HEK293 (cell line): ENCODE results near the gene ZNF143.
A peak's percentile ranks its signal among the peaks of the same experiment; 100 is the strongest.

ENCODE experiments used
- CTCF ChIA-PET: fragments of 350-600 bp; formaldehyde crosslinking; extraction: SDS; loops from one replicate; lab custom pipeline; 2021; ENCODE audit warnings: antibody characterized with exemption; lab: Yijun Ruan, JAX
- POLR2A ChIA-PET: fragments of 300-600 bp; formaldehyde crosslinking; extraction: SDS; loops from one replicate; lab custom pipeline; 2020; ENCODE audit warnings: antibody characterized with exemption, inconsistent platforms; lab: Yijun Ruan, JAX
- H3K27ac ChIP-seq: fragments of 200-500 bp; sonication (Bioruptor generic); 2 replicates; pipeline ENCODE4 v1.5.1; 2014; ENCODE audit warnings: low read depth, low read length, control low read depth, inconsistent platforms; ENCODE audit errors: extremely low read depth
- H3K36me3 ChIP-seq, 2 experiments: fragments of 200-500 bp in 1 of 2; sonication (Bioruptor generic) in 1 of 2; 1 replicate in 1 of 2; 2 replicates in 1 of 2; pipeline ENCODE4 v1.5.1; 2014 to 2017; ENCODE audit warnings: inconsistent platforms in 2 of 2, low read length in 2 of 2; ENCODE audit not compliant: control insufficient read depth in 2 of 2, insufficient read depth in 1 of 2
- H3K4me1 ChIP-seq: fragments of 200-500 bp; sonication (Bioruptor generic); 2 replicates; pipeline ENCODE4 v1.5.1; 2014; ENCODE audit warnings: mild to moderate bottlenecking, low read length, inconsistent platforms; ENCODE audit not compliant: control insufficient read depth, insufficient read depth
- H3K4me3 ChIP-seq: 2 replicates; pipeline ENCODE4 v1.5.1; 2011; ENCODE audit warnings: low read depth, mild to moderate bottlenecking, control low read depth, low read length, moderate library complexity
- H3K9me3 ChIP-seq: fragments of 200-500 bp; sonication (Bioruptor generic); 2 replicates; pipeline ENCODE4 v1.5.1; 2014; ENCODE audit warnings: low read depth, low read length, inconsistent platforms; ENCODE audit not compliant: control insufficient read depth, insufficient read depth
- GLI4 ChIP-seq: fragments of 450-650 bp; formaldehyde crosslinking; IDR thresholded peaks from 2 replicates; pipeline ENCODE4 v1.5.1; 2016; ENCODE audit warnings: missing biosample characterization, missing genetic modification characterization
- GLIS1 ChIP-seq: fragments of 450-650 bp; formaldehyde crosslinking; IDR thresholded peaks from 2 replicates; pipeline ENCODE4 v1.5.1; 2016; ENCODE audit warnings: missing biosample characterization, missing genetic modification characterization
- GLIS2 ChIP-seq: fragments of 450-650 bp; formaldehyde crosslinking; IDR thresholded peaks from 2 replicates; pipeline ENCODE4 v1.5.1; 2016; ENCODE audit warnings: missing biosample characterization, missing genetic modification characterization
- KLF1 ChIP-seq: fragments of 450-650 bp; formaldehyde crosslinking; IDR thresholded peaks from 2 replicates; pipeline ENCODE4 v1.5.1; 2016; ENCODE audit warnings: missing biosample characterization, missing genetic modification characterization
- KLF16 ChIP-seq: fragments of 450-650 bp; formaldehyde crosslinking; IDR thresholded peaks from 2 replicates; pipeline ENCODE4 v1.5.1; 2017; ENCODE audit warnings: missing biosample characterization, missing genetic modification characterization
- WT1 ChIP-seq: fragments of 450-650 bp; formaldehyde crosslinking; IDR thresholded peaks from 2 replicates; pipeline ENCODE4 v1.5.1; 2016; ENCODE audit warnings: missing biosample characterization, missing genetic modification characterization
- ZBTB17 ChIP-seq: fragments of 450-650 bp; formaldehyde crosslinking; IDR thresholded peaks from 2 replicates; pipeline ENCODE4 v1.5.1; 2016; ENCODE audit warnings: missing biosample characterization, missing genetic modification characterization
- ZBTB48 ChIP-seq: fragments of 450-650 bp; formaldehyde crosslinking; IDR thresholded peaks from 2 replicates; pipeline ENCODE4 v1.5.1; 2016; ENCODE audit warnings: missing biosample characterization, missing genetic modification characterization
- ZNF10 ChIP-seq: fragments of 450-650 bp; formaldehyde crosslinking; IDR thresholded peaks from 2 replicates; pipeline ENCODE4 v1.5.1; 2017; ENCODE audit warnings: missing biosample characterization, missing genetic modification characterization
- ZNF133 ChIP-seq: fragments of 450-650 bp; formaldehyde crosslinking; IDR thresholded peaks from 2 replicates; pipeline ENCODE4 v1.5.1; 2016; ENCODE audit warnings: missing biosample characterization, missing genetic modification characterization
- ZNF155 ChIP-seq: fragments of 450-650 bp; formaldehyde crosslinking; IDR thresholded peaks from 2 replicates; pipeline ENCODE4 v1.5.1; 2016; ENCODE audit warnings: missing biosample characterization, missing genetic modification characterization
- ZNF16 ChIP-seq: fragments of 450-650 bp; formaldehyde crosslinking; IDR thresholded peaks from 2 replicates; pipeline ENCODE4 v1.5.1; 2016; ENCODE audit warnings: low read depth, missing biosample characterization, missing genetic modification characterization
- ZNF202 ChIP-seq: fragments of 450-650 bp; formaldehyde crosslinking; IDR thresholded peaks from 2 replicates; pipeline ENCODE4 v1.5.1; 2016; ENCODE audit warnings: missing biosample characterization, missing genetic modification characterization, borderline replicate concordance
- ZNF404 ChIP-seq: fragments of 450-650 bp; formaldehyde crosslinking; IDR thresholded peaks from 2 replicates; pipeline ENCODE4 v1.5.1; 2017; ENCODE audit warnings: missing biosample characterization, missing genetic modification characterization
- ZNF423 ChIP-seq: fragments of 450-650 bp; formaldehyde crosslinking; IDR thresholded peaks from 2 replicates; pipeline ENCODE4 v1.5.1; 2016; ENCODE audit warnings: missing biosample characterization, missing genetic modification characterization
- ZNF501 ChIP-seq: fragments of 450-650 bp; formaldehyde crosslinking; IDR thresholded peaks from 2 replicates; pipeline ENCODE4 v1.5.1; 2016; ENCODE audit warnings: missing biosample characterization, missing genetic modification characterization
- ZNF561 ChIP-seq: fragments of 450-650 bp; IDR thresholded peaks from 2 replicates; pipeline ENCODE4 v1.5.1; 2018; ENCODE audit warnings: missing biosample characterization, missing genetic modification characterization, borderline replicate concordance
- ZNF664 ChIP-seq: fragments of 450-650 bp; formaldehyde crosslinking; IDR thresholded peaks from 2 replicates; pipeline ENCODE4 v1.5.1; 2016; ENCODE audit warnings: missing biosample characterization, missing genetic modification characterization
- ZNF707 ChIP-seq: fragments of 450-650 bp; formaldehyde crosslinking; IDR thresholded peaks from 2 replicates; pipeline ENCODE4 v1.5.1; 2016; ENCODE audit warnings: missing biosample characterization, missing genetic modification characterization
- ZNF768 ChIP-seq: fragments of 450-650 bp; formaldehyde crosslinking; IDR thresholded peaks from 2 replicates; pipeline ENCODE4 v1.5.1; 2018; ENCODE audit warnings: missing biosample characterization, mild to moderate bottlenecking, missing genetic modification characterization
- ZNF785 ChIP-seq: fragments of 450-650 bp; formaldehyde crosslinking; IDR thresholded peaks from 2 replicates; pipeline ENCODE4 v1.5.1; 2016; ENCODE audit warnings: missing biosample characterization, missing genetic modification characterization
- ZSCAN30 ChIP-seq: fragments of 450-650 bp; IDR thresholded peaks from 2 replicates; pipeline ENCODE4 v1.5.1; 2018; ENCODE audit warnings: missing biosample characterization, mild to moderate bottlenecking, missing genetic modification characterization, moderate library complexity
- TF ChIP-seq, protein P1 (sequence below): fragments of 450-650 bp; formaldehyde crosslinking; IDR thresholded peaks from 2 replicates; pipeline ENCODE4 v1.5.1; 2016; ENCODE audit warnings: missing biosample characterization, missing genetic modification characterization
- TF ChIP-seq, protein P2 (sequence below): fragments of 450-650 bp; formaldehyde crosslinking; IDR thresholded peaks from 2 replicates; pipeline ENCODE4 v1.5.1; 2016; ENCODE audit warnings: missing biosample characterization, missing genetic modification characterization, borderline replicate concordance
- TF ChIP-seq, protein P3 (sequence below): fragments of 450-650 bp; formaldehyde crosslinking; optimal IDR thresholded peaks from 2 replicates; pipeline ENCODE3; 2016; ENCODE audit warnings: missing biosample characterization, mild to moderate bottlenecking, missing genetic modification characterization
- TF ChIP-seq, protein P4 (sequence below): fragments of 450-650 bp; formaldehyde crosslinking; IDR thresholded peaks from 2 replicates; pipeline ENCODE4 v1.5.1; 2016; ENCODE audit warnings: missing biosample characterization, missing genetic modification characterization
- TF ChIP-seq, protein P5 (sequence below): fragments of 450-650 bp; formaldehyde crosslinking; IDR thresholded peaks from 2 replicates; pipeline ENCODE4 v1.5.1; 2017; ENCODE audit warnings: missing biosample characterization, mild to moderate bottlenecking, missing genetic modification characterization, moderate library complexity

Gene ZNF143

DNA sequence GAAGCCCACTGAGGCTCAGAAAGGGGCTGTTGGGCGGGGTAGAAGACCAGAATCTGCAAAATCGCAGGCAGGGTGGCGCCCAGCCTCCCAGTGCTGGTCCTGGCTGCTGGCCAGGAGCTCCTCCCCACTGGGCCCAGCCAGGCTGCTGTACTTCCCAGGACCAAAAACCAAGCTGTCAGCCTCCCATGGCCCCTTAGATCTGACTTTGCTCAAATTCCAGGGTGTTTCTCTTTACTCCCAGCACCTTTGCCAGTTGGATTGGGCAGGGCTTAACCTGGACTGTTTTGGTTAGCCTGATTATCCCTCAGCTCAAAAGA is 68.5 kb downstream of the ZNF143 start:
- CTCF ChIA-PET, result interaction anchor here (2.1 kb wide), 1 partner anchor 22 kb away, joined by 9 read pairs; no protein-coding TSS in a partner anchor
- Histone ChIP-seq H3K4me1 (peaks cover 10% of the 10 kb centered on the region), H3K36me3 (peaks cover 0 to 3% of the 10 kb centered on the region in 2 experiments; a peak in 1 of 3 replicates), H3K9me3 (no peaks in the 10 kb centered on the region), H3K4me3 (no peak overlapping the region), H3K27ac (no peak overlapping the region; the same call in 1 of the 2 replicates)
- POLR2A ChIA-PET, result interaction anchor here (0.8 to 1.4 kb wide), 3 partner anchors 44 to 69 kb away, joined by 3 to 6 read pairs (median 3); partner anchors contain the start of genes WEE1 and ZNF143
- TF ChIP-seq ZNF404 (tag by site-specific recombination) (no peak), ZNF707 (tag by site-specific recombination) (no peak), ZNF423 (no peak), ZNF133 (tag by site-specific recombination) (no peak), GLI4 (no peak), ZNF10 (tag by site-specific recombination) (no peak), ZNF16 (tag by site-specific recombination) (no peak), ZNF768 (tag by site-specific recombination) (no peak), GLIS1 (tag by site-specific recombination) (peak; percentile 28; the same call in 1 of the 2 replicates), ZNF785 (tag by site-specific recombination) (no peak), ZNF664 (tag by site-specific recombination) (no peak), ZNF561 (tag by site-specific recombination) (0 out of 2 replicates have a peak, but pooled peaks have one; percentile 69), ZNF155 (no peak), KLF16 (tag by site-specific recombination) (no peak), ZBTB17 (tag by site-specific recombination) (no peak), ZBTB48 (tag by site-specific recombination) (peak; percentile 54; the same call in 1 of the 2 replicates), WT1 (tag by site-specific recombination) (0 out of 2 replicates have a peak, but pooled peaks have one; percentile 15), GLIS2 (tag by site-specific recombination) (peak; percentile 46), ZSCAN30 (no peak), ZNF501 (tag by site-specific recombination) (no peak), KLF1 (0 out of 2 replicates have a peak, but pooled peaks have one; percentile 17), ZNF202 (tag by site-specific recombination) (no peak)
- TF ChIP-seq, protein P1, sequence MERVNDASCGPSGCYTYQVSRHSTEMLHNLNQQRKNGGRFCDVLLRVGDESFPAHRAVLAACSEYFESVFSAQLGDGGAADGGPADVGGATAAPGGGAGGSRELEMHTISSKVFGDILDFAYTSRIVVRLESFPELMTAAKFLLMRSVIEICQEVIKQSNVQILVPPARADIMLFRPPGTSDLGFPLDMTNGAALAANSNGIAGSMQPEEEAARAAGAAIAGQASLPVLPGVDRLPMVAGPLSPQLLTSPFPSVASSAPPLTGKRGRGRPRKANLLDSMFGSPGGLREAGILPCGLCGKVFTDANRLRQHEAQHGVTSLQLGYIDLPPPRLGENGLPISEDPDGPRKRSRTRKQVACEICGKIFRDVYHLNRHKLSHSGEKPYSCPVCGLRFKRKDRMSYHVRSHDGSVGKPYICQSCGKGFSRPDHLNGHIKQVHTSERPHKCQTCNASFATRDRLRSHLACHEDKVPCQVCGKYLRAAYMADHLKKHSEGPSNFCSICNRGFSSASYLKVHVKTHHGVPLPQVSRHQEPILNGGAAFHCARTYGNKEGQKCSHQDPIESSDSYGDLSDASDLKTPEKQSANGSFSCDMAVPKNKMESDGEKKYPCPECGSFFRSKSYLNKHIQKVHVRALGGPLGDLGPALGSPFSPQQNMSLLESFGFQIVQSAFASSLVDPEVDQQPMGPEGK, result 0 out of 2 replicates have a peak, but pooled peaks have one; percentile 13
- TF ChIP-seq, protein P2, sequence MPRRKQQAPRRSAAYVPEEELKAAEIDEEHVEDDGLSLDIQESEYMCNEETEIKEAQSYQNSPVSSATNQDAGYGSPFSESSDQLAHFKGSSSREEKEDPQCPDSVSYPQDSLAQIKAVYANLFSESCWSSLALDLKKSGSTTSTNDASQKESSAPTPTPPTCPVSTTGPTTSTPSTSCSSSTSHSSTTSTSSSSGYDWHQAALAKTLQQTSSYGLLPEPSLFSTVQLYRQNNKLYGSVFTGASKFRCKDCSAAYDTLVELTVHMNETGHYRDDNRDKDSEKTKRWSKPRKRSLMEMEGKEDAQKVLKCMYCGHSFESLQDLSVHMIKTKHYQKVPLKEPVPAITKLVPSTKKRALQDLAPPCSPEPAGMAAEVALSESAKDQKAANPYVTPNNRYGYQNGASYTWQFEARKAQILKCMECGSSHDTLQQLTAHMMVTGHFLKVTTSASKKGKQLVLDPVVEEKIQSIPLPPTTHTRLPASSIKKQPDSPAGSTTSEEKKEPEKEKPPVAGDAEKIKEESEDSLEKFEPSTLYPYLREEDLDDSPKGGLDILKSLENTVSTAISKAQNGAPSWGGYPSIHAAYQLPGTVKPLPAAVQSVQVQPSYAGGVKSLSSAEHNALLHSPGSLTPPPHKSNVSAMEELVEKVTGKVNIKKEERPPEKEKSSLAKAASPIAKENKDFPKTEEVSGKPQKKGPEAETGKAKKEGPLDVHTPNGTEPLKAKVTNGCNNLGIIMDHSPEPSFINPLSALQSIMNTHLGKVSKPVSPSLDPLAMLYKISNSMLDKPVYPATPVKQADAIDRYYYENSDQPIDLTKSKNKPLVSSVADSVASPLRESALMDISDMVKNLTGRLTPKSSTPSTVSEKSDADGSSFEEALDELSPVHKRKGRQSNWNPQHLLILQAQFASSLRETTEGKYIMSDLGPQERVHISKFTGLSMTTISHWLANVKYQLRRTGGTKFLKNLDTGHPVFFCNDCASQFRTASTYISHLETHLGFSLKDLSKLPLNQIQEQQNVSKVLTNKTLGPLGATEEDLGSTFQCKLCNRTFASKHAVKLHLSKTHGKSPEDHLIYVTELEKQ (tag by site-specific recombination), result no peak
- TF ChIP-seq, protein P3, sequence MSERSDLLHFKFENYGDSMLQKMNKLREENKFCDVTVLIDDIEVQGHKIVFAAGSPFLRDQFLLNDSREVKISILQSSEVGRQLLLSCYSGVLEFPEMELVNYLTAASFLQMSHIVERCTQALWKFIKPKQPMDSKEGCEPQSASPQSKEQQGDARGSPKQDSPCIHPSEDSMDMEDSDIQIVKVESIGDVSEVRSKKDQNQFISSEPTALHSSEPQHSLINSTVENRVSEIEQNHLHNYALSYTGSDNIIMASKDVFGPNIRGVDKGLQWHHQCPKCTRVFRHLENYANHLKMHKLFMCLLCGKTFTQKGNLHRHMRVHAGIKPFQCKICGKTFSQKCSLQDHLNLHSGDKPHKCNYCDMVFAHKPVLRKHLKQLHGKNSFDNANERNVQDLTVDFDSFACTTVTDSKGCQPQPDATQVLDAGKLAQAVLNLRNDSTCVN (tag by site-specific recombination), result no peak
- TF ChIP-seq, protein P4, sequence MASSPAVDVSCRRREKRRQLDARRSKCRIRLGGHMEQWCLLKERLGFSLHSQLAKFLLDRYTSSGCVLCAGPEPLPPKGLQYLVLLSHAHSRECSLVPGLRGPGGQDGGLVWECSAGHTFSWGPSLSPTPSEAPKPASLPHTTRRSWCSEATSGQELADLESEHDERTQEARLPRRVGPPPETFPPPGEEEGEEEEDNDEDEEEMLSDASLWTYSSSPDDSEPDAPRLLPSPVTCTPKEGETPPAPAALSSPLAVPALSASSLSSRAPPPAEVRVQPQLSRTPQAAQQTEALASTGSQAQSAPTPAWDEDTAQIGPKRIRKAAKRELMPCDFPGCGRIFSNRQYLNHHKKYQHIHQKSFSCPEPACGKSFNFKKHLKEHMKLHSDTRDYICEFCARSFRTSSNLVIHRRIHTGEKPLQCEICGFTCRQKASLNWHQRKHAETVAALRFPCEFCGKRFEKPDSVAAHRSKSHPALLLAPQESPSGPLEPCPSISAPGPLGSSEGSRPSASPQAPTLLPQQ (tag by site-specific recombination), result peak; percentile 71
- TF ChIP-seq, protein P5, sequence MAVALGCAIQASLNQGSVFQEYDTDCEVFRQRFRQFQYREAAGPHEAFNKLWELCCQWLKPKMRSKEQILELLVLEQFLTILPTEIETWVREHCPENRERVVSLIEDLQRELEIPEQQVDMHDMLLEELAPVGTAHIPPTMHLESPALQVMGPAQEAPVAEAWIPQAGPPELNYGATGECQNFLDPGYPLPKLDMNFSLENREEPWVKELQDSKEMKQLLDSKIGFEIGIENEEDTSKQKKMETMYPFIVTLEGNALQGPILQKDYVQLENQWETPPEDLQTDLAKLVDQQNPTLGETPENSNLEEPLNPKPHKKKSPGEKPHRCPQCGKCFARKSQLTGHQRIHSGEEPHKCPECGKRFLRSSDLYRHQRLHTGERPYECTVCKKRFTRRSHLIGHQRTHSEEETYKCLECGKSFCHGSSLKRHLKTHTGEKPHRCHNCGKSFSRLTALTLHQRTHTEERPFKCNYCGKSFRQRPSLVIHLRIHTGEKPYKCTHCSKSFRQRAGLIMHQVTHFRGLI (tag by site-specific recombination), result peak; percentile 90
